GM23338 (cell line): ENCODE results near the gene CFDP1. TPM values are rescaled to one million over a fixed set of nuclear protein-coding genes. Genes with fewer than 3 reads are reported as not detected.

Experiments used
- ATAC-seq: fragments of 200-7000 bp; cut with Tn5 transposase; 3 replicates; pipeline ENCODE4 v1.9.1; 2020
- DNase-seq: peaks from one replicate; pipeline ENCODE4 v3.0.0-alpha.2; 2015; ENCODE audit warnings: low spot score
- H2AFZ ChIP-seq: fragments of 200-600 bp; sonication (generic); 2 replicates; pipeline ENCODE4 v1.8.0; 2016; ENCODE audit warnings: antibody characterized with exemption, mild to moderate bottlenecking, moderate library complexity
- H3F3A ChIP-seq: fragments of 200-600 bp; sonication (generic); replicated peaks from 2 replicates; pipeline ENCODE4 v1.8.0; 2017; ENCODE audit warnings: antibody characterized with exemption, mixed run types, low read depth
- H3K27ac ChIP-seq: fragments of 200-600 bp; sonication (generic); 2 replicates; pipeline ENCODE4 v1.6.1; 2016; ENCODE audit warnings: low read depth
- H3K27me3 ChIP-seq: fragments of 200-600 bp; sonication (generic); 2 replicates; pipeline ENCODE4 v1.8.0; 2016; ENCODE audit warnings: mild to moderate bottlenecking, mixed run types, moderate library complexity; ENCODE audit not compliant: insufficient read depth
- H3K36me3 ChIP-seq: fragments of 200-600 bp; sonication (generic); 2 replicates; pipeline ENCODE4 v1.8.0; 2016; ENCODE audit warnings: mild to moderate bottlenecking; ENCODE audit not compliant: insufficient read depth
- H3K4me1 ChIP-seq: fragments of 200-600 bp; sonication (generic); 2 replicates; pipeline ENCODE4 v1.8.0; 2016; ENCODE audit warnings: mild to moderate bottlenecking, moderate library complexity; ENCODE audit not compliant: insufficient read depth
- H3K4me2 ChIP-seq: fragments of 200-600 bp; sonication (generic); 2 replicates; pipeline ENCODE4 v1.7.1; 2017; ENCODE audit warnings: mixed run types
- H3K4me3 ChIP-seq: fragments of 200-600 bp; sonication (generic); 2 replicates; pipeline ENCODE4 v1.6.1; 2016; ENCODE audit warnings: mixed run types
- H3K79me2 ChIP-seq: fragments of 200-600 bp; sonication (generic); replicated peaks from 2 replicates; pipeline ENCODE4 v1.8.0; 2017; ENCODE audit warnings: mild to moderate bottlenecking; ENCODE audit not compliant: insufficient read depth
- H3K9me2 ChIP-seq: fragments of 200-600 bp; sonication (generic); 2 replicates; pipeline ENCODE4 v1.8.0; 2017; ENCODE audit not compliant: insufficient read depth
- H4K20me1 ChIP-seq: fragments of 200-600 bp; sonication (generic); replicated peaks from 2 replicates; pipeline ENCODE4 v1.8.0; 2017; ENCODE audit warnings: mild to moderate bottlenecking; ENCODE audit not compliant: insufficient read depth
- H3K27ac Mint-ChIP-seq: 2 replicates; pipeline ENCODE4 v1.8.0; 2020; ENCODE audit warnings: inconsistent platforms, mild to moderate bottlenecking, moderate library complexity, mixed read lengths
- H3K27me3 Mint-ChIP-seq: 3 replicates; pipeline ENCODE4 v1.8.0; 2022; ENCODE audit warnings: low read depth, mild to moderate bottlenecking, moderate library complexity, mixed read lengths, inconsistent platforms; ENCODE audit not compliant: insufficient read depth, poor library complexity
- H3K36me3 Mint-ChIP-seq: 3 replicates; pipeline ENCODE4 v1.8.0; 2021; ENCODE audit warnings: low read depth, mild to moderate bottlenecking, inconsistent platforms, moderate library complexity, mixed read lengths
- H3K4me1 Mint-ChIP-seq: 3 replicates; pipeline ENCODE4 v1.8.0; 2020; ENCODE audit warnings: mild to moderate bottlenecking, inconsistent platforms, mixed read lengths
- H3K4me3 Mint-ChIP-seq: 3 replicates; pipeline ENCODE4 v1.8.0; 2021; ENCODE audit warnings: moderate library complexity, mild to moderate bottlenecking, inconsistent platforms, mixed read lengths
- H3K9me3 Mint-ChIP-seq: 3 replicates; pipeline ENCODE4 v1.8.0; 2020; ENCODE audit warnings: moderate library complexity, mild to moderate bottlenecking, inconsistent platforms, mixed read lengths
- CREB1 ChIP-seq: fragments of 250-450 bp; sonication (Bioruptor Pico); IDR thresholded peaks from 2 replicates; pipeline ENCODE4 v1.5.0; 2020; ENCODE audit warnings: low read depth, mild to moderate bottlenecking, moderate library complexity
- CTCF ChIP-seq, 2 experiments: fragments of 200-600 bp in 1 of 2; sonication (generic) in 1 of 2; conservative IDR thresholded peaks; 2 replicates each; pipeline versions ENCODE4 v1.5.1 to v1.6.1; 2016 to 2017; ENCODE audit warnings: antibody characterized with exemption in 2 of 2, low read depth in 2 of 2, mild to moderate bottlenecking in 2 of 2, moderate library complexity in 1 of 2
- ETS1 ChIP-seq: IDR thresholded peaks from 2 replicates; pipeline ENCODE4 v1.6.1; 2016; ENCODE audit warnings: antibody characterized with exemption
- EZH2phosphoT487 ChIP-seq: fragments of 200-600 bp; sonication (generic); IDR thresholded peaks from one replicate; pipeline ENCODE4 v1.8.1; 2018; ENCODE audit warnings: antibody characterized with exemption; ENCODE audit not compliant: unreplicated experiment
- JUNB ChIP-seq: IDR thresholded peaks from one replicate; pipeline ENCODE4 v1.6.1; 2016; ENCODE audit warnings: antibody characterized with exemption; ENCODE audit not compliant: unreplicated experiment
- POLR2AphosphoS5 ChIP-seq: IDR thresholded peaks from 2 replicates; pipeline ENCODE4 v1.6.1; 2016; ENCODE audit warnings: antibody characterized with exemption, low read depth
- STAT1 ChIP-seq: IDR thresholded peaks from one replicate; pipeline ENCODE4 v1.6.1; 2016; ENCODE audit warnings: antibody characterized with exemption; ENCODE audit not compliant: unreplicated experiment
- ZNF114 ChIP-seq: fragments of 250-450 bp; sonication (Bioruptor Pico); IDR thresholded peaks from 2 replicates; pipeline ENCODE4 v1.5.0; 2020; ENCODE audit warnings: mild to moderate bottlenecking, moderate library complexity
- ZNF331 ChIP-seq: fragments of 250-450 bp; sonication (Bioruptor Pico); IDR thresholded peaks from 2 replicates; pipeline ENCODE4 v1.5.0; 2020; ENCODE audit warnings: low read depth, mild to moderate bottlenecking, moderate library complexity
- polyA plus RNA-seq: library from polyadenylated mRNA; unstranded; fragments of >200 nt; fragmentation: Nextera tagmentation; extraction: Ambion mirVana; gene quantifications from 2 replicates; pipeline ENCODE4 v1.2.1, GENCODE V29; 2016
- total RNA-seq: library from RNA; depleted of rRNA; stranded (reverse); fragments of >200 nt; shearing (Covaris generic); gene quantifications from 2 replicates; pipeline ENCODE4 v1.2.3, GENCODE V29; 2014
- TF ChIP-seq, protein P1 (sequence below): IDR thresholded peaks from one replicate; pipeline ENCODE4 v1.6.1; 2018; ENCODE audit warnings: antibody characterized with exemption; ENCODE audit not compliant: unreplicated experiment

Gene CFDP1
- total and polyA plus RNA-seq, 2 experiments from 2014 or later, result 89.9 to 224 TPM

DNA sequence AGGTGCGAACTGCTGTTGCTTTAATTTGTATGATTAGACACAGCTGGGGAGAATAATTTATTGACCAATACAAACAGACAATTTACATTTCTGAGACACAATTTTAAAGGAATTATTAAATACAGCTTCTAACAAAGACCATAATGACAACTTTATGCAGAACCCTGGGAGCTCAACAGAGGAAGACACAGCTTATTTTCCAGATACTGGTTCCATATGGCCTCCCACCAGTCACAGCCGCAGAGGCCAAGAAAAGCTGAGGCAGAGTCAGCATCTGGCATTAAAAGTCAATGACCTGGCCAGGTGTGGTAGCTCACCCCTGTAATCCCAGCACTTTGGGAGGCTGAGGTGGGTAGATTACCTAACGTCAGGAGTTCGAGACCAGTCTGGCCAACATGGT, 115.8 kb downstream of the CFDP1 start:
- H3K27me3 Mint-ChIP-seq, result peaks cover 2% of the 10 kb centered on the region
- Histone ChIP-seq H3F3A (0 out of 2 replicates have a peak, but pooled peaks cover 4% of the 10 kb centered on the region), H3K9me2 (no peaks in the 10 kb centered on the region), H3K79me2 (no peaks in the 10 kb centered on the region; the same call in 1 of the 2 replicates), H3K27ac (no peak overlapping the region), H4K20me1 (0 out of 2 replicates have a peak, but pooled peaks cover 3% of the 10 kb centered on the region), H3K4me3 (no peak overlapping the region), H3K4me2 (no peak overlapping the region), H3K4me1 (0 out of 2 replicates have a peak, but pooled peaks cover 3% of the 10 kb centered on the region), H2AFZ (no peak overlapping the region), H3K27me3 (no peaks in the 10 kb centered on the region), H3K36me3 (no peaks in the 10 kb centered on the region; the same call in 1 of the 2 replicates)
- H3K27ac Mint-ChIP-seq, result no peak overlapping the region
- H3K4me3 Mint-ChIP-seq, result no peak overlapping the region
- H3K4me1 Mint-ChIP-seq, result peaks cover 7% of the 10 kb centered on the region; the same call in 2 of the 3 replicates
- no peaks in the 10 kb centered on the region for H3K9me3 Mint-ChIP-seq
- TF ChIP-seq, protein P1, sequence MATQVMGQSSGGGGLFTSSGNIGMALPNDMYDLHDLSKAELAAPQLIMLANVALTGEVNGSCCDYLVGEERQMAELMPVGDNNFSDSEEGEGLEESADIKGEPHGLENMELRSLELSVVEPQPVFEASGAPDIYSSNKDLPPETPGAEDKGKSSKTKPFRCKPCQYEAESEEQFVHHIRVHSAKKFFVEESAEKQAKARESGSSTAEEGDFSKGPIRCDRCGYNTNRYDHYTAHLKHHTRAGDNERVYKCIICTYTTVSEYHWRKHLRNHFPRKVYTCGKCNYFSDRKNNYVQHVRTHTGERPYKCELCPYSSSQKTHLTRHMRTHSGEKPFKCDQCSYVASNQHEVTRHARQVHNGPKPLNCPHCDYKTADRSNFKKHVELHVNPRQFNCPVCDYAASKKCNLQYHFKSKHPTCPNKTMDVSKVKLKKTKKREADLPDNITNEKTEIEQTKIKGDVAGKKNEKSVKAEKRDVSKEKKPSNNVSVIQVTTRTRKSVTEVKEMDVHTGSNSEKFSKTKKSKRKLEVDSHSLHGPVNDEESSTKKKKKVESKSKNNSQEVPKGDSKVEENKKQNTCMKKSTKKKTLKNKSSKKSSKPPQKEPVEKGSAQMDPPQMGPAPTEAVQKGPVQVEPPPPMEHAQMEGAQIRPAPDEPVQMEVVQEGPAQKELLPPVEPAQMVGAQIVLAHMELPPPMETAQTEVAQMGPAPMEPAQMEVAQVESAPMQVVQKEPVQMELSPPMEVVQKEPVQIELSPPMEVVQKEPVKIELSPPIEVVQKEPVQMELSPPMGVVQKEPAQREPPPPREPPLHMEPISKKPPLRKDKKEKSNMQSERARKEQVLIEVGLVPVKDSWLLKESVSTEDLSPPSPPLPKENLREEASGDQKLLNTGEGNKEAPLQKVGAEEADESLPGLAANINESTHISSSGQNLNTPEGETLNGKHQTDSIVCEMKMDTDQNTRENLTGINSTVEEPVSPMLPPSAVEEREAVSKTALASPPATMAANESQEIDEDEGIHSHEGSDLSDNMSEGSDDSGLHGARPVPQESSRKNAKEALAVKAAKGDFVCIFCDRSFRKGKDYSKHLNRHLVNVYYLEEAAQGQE, result no peak
- no peak for TF ChIP-seq STAT1
- TF ChIP-seq CTCF (conservative IDR thresholded peaks at IDR 0.05; ENCODE audit: low read depth in 2 of 2), result no peak
- TF ChIP-seq ZNF114 (CRISPR knock-in tag), result no peak
- no peak for TF ChIP-seq POLR2AphosphoS5
- TF ChIP-seq ETS1, result no peak
- TF ChIP-seq CREB1, result no peak
- no peak for TF ChIP-seq EZH2phosphoT487
- H3K36me3 Mint-ChIP-seq, result 0 out of 3 replicates have a peak, but pooled peaks cover 4% of the 10 kb centered on the region
- DNase-seq (no peak), ATAC-seq (no peak)

DNA sequence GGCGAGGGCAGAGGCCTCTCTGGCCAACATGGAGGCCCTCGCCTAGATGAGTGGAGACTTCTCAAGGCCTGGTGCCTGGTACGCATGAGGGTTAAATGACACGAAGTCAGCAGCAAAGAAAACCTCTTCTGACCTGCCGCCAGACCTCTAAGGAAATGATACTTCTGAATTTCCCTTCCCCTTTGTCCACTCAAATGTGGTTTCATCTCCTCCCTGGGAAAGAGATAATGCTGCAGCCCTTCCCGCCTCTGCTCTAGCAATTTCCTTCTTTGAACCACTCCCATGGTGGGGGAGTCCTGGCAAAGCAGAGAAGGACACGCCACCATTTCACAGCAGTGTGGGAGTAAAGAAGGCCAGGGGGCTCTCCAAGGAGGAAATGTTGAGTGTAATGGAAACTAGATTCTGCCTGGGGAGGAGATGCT, 116.2 kb downstream of the CFDP1 start:
- Histone ChIP-seq H3K4me2 (no peak overlapping the region), H3K27ac (no peak overlapping the region), H3K4me3 (no peak overlapping the region), H2AFZ (no peak overlapping the region), H4K20me1 (0 out of 2 replicates have a peak, but pooled peaks cover 3% of the 10 kb centered on the region), H3F3A (0 out of 2 replicates have a peak, but pooled peaks cover 7% of the 10 kb centered on the region), H3K27me3 (no peaks in the 10 kb centered on the region), H3K36me3 (no peaks in the 10 kb centered on the region; the same call in 1 of the 2 replicates), H3K4me1 (0 out of 2 replicates have a peak, but pooled peaks cover 3% of the 10 kb centered on the region), H3K79me2 (no peaks in the 10 kb centered on the region; the same call in 1 of the 2 replicates), H3K9me2 (no peaks in the 10 kb centered on the region)
- H3K4me1 Mint-ChIP-seq, result peaks cover 7% of the 10 kb centered on the region; the same call in 2 of the 3 replicates
- H3K27me3 Mint-ChIP-seq, result peaks cover 2% of the 10 kb centered on the region
- DNase-seq (no peak), ATAC-seq (no peak)
- no peaks in the 10 kb centered on the region for H3K9me3 Mint-ChIP-seq
- 0 out of 3 replicates have a peak, but pooled peaks cover 4% of the 10 kb centered on the region for H3K36me3 Mint-ChIP-seq
- no peak overlapping the region for H3K4me3 Mint-ChIP-seq
- H3K27ac Mint-ChIP-seq, result no peak overlapping the region
- TF ChIP-seq CREB1 (no peak), POLR2AphosphoS5 (no peak), ZNF331 (CRISPR knock-in tag) (no peak), JUNB (no peak), EZH2phosphoT487 (no peak), ETS1 (no peak), CTCF (conservative IDR thresholded peaks at IDR 0.05; ENCODE audit: low read depth in 2 of 2) (no peak)
